GM18508 (cell line): ENCODE measurements around the gene CDON.
"Not testable (repeated sequence)": the region's sequence is repeated elsewhere in the genome, so short reads cannot be mapped to it uniquely, and the experiment has no call there.

ENCODE experiments used
- ATAC-seq: cut with Tn5 transposase; IDR thresholded peaks from one replicate; pipeline ENCODE4 v1.9.1; 2021; ENCODE audit warnings: moderate number of reproducible peaks; ENCODE audit not compliant: insufficient read depth, unreplicated experiment

The CDON gene

GRCh38 chr11:125932301-125932700, 130.4 kb downstream of the CDON start:
- ATAC-seq: no peak

- no peak for ATAC-seq
These were observed 131.0 kb downstream of the CDON start for GRCh38 chr11:125931668-125932067.

- no peak for ATAC-seq
These were observed 131.6 kb downstream of the CDON start for GRCh38 chr11:125931116-125931515.

GRCh38 chr11:125930076-125930450, 132.6 kb downstream of the CDON start:
- no peak for ATAC-seq

GRCh38 chr11:125929445-125930075, 133.1 kb downstream of the CDON start:
- ATAC-seq: no peak

- no peak for ATAC-seq
These were observed 136.0 kb downstream of the CDON start for GRCh38 chr11:125926682-125927081.

GRCh38 chr11:125925804-125926203, 136.9 kb downstream of the CDON start:
- no peak for ATAC-seq

GRCh38 chr11:125925247-125925740, 137.4 kb downstream of the CDON start:
- no peak for ATAC-seq

- ATAC-seq: no peak
These were observed 138.2 kb downstream of the CDON start for GRCh38 chr11:125924384-125925007.

GRCh38 chr11:125923633-125924032, 139.0 kb downstream of the CDON start:
- ATAC-seq: no peak

GRCh38 chr11:125923012-125923579, 139.6 kb downstream of the CDON start:
- ATAC-seq: no peak

GRCh38 chr11:125922156-125922555, 140.5 kb downstream of the CDON start:
- no peak for ATAC-seq

- no peak for ATAC-seq
These were observed 141.6 kb downstream of the CDON start for GRCh38 chr11:125921042-125921441.

GRCh38 chr11:125918140-125918840, 144.4 kb downstream of the CDON start:
- ATAC-seq: no peak

- ATAC-seq: no peak
These were observed 145.9 kb downstream of the CDON start for GRCh38 chr11:125916683-125917347.

- ATAC-seq: not testable (repeated sequence)
These were observed 148.1 kb downstream of the CDON start for GRCh38 chr11:125914601-125915000.

- ATAC-seq: no peak
These were observed 152.3 kb downstream of the CDON start for GRCh38 chr11:125910226-125910849.
